Keratinocyte (primary cell): ENCODE data around the gene SCGB1A1. TPM values are rescaled to one million over a fixed set of nuclear protein-coding genes. Genes with fewer than 3 reads are reported as not detected.

Experiments
- DNase-seq: peaks from one replicate; pipeline ENCODE4 v3.0.0-alpha.2; 2011; ENCODE audit warnings: low read depth, missing footprints, low spot score
- FAIRE-seq: peaks from 2 replicates; lab custom pipeline; 2011; peaks lifted over from hg19 to GRCh38; lab: Jason Lieb, UNC
- H2AFZ ChIP-seq: 2 replicates; pipeline ENCODE4 v1.6.0; 2012; ENCODE audit warnings: low read length, control low read depth, inconsistent platforms; ENCODE audit not compliant: control insufficient read depth
- H3K27ac ChIP-seq: 2 replicates; pipeline ENCODE4 v1.5.1; 2011; ENCODE audit warnings: low read length; ENCODE audit not compliant: control insufficient read depth, insufficient read depth
- H3K27me3 ChIP-seq: 3 replicates; pipeline ENCODE4 v1.6.0; 2011; ENCODE audit warnings: low read length; ENCODE audit not compliant: control insufficient read depth, insufficient read depth; ENCODE audit errors: extremely low read depth
- H3K36me3 ChIP-seq, 2 experiments: 2 replicates in 1 of 2; 3 replicates in 1 of 2; pipeline ENCODE4 v1.5.1; 2011; ENCODE audit warnings: low read length in 2 of 2, mild to moderate bottlenecking in 1 of 2; ENCODE audit not compliant: control insufficient read depth in 2 of 2, insufficient read depth in 2 of 2; ENCODE audit errors: extremely low read depth in 1 of 2
- H3K4me1 ChIP-seq: 3 replicates; pipeline ENCODE4 v1.5.1; 2011; ENCODE audit warnings: low read length; ENCODE audit not compliant: control insufficient read depth, insufficient read depth; ENCODE audit errors: extremely low read depth
- H3K4me2 ChIP-seq: 3 replicates; pipeline ENCODE4 v1.6.0; 2011; ENCODE audit warnings: low read depth, low read length; ENCODE audit not compliant: control insufficient read depth, insufficient read depth; ENCODE audit errors: extremely low read depth
- H3K4me3 ChIP-seq, 3 experiments: fragments of 200-600 bp in 1 of 3; sonication (generic) in 1 of 3; 2 replicates in 2 of 3; 3 replicates in 1 of 3; pipeline ENCODE4 v1.5.1; 2011 to 2016; ENCODE audit warnings: low read length in 3 of 3, mild to moderate bottlenecking in 3 of 3, control low read depth in 2 of 3, inconsistent platforms in 1 of 3, low read depth in 1 of 3, mixed read lengths in 1 of 3, mixed run types in 1 of 3, moderate library complexity in 1 of 3; ENCODE audit not compliant: control insufficient read depth in 2 of 3, insufficient read depth in 2 of 3; ENCODE audit errors: extremely low read depth in 1 of 3
- H3K79me2 ChIP-seq: 2 replicates; pipeline ENCODE4 v1.6.0; 2012; ENCODE audit warnings: low read length; ENCODE audit not compliant: control insufficient read depth, insufficient read depth
- H3K9ac ChIP-seq: 3 replicates; pipeline ENCODE4 v1.6.0; 2011; ENCODE audit warnings: low read length; ENCODE audit not compliant: control insufficient read depth, insufficient read depth; ENCODE audit errors: extremely low read depth
- H3K9me1 ChIP-seq: 3 replicates; pipeline ENCODE4 v1.6.0; 2011; ENCODE audit warnings: low read length; ENCODE audit not compliant: control insufficient read depth, insufficient read depth; ENCODE audit errors: extremely low read depth
- H3K9me3 ChIP-seq: 2 replicates; pipeline ENCODE4 v1.5.1; 2012; ENCODE audit warnings: low read depth, low read length; ENCODE audit not compliant: control insufficient read depth
- H4K20me1 ChIP-seq: 3 replicates; pipeline ENCODE4 v1.6.0; 2011; ENCODE audit warnings: low read length; ENCODE audit not compliant: control insufficient read depth, insufficient read depth; ENCODE audit errors: extremely low read depth
- CTCF ChIP-seq, 3 experiments: IDR thresholded peaks in 1 of 3; conservative IDR thresholded peaks in 1 of 3; optimal IDR thresholded peaks in 1 of 3; 2 replicates in 2 of 3; 3 replicates in 1 of 3; pipeline versions ENCODE3 to v1.5.1; 2011; ENCODE audit warnings: low read length in 3 of 3, mild to moderate bottlenecking in 3 of 3, moderate library complexity in 2 of 3, control low read depth in 1 of 3, inconsistent platforms in 1 of 3; ENCODE audit not compliant: insufficient read depth in 2 of 3; ENCODE audit errors: extremely low read depth in 1 of 3
- EZH2 ChIP-seq: IDR thresholded peaks from one replicate; pipeline ENCODE4 v1.6.1; 2012; ENCODE audit warnings: inconsistent platforms, mild to moderate bottlenecking, low read length, moderate library complexity
- dilution Hi-C: fragments of 300-500 bp; cut with MboI; formaldehyde crosslinking; loops from one replicate; pipeline ENCODE4 v1.7.0; 2020; ENCODE audit warnings: low sequenced_read_pairs; ENCODE audit not compliant: extremely low pct_ligation_motif_present
- polyA plus RNA-seq, 5 experiments: library from polyadenylated mRNA; depleted of rRNA in 3 of 5; stranded (reverse) in 3 of 5; stranded (forward) in 1 of 5; unstranded in 1 of 5; fragments of >200 nt; gene quantifications; 1 replicate in 1 of 5; 2 replicates in 3 of 5; 3 replicates in 1 of 5; pipeline versions ENCODE4 v1.2.1 to v1.2.3, GENCODE V29; 2011 to 2012; ENCODE audit warnings: missing spikeins in 2 of 5, low read depth in 1 of 5, low replicate concordance in 1 of 5

Gene SCGB1A1
- polyA plus RNA-seq, 1 donor (not counting 4 experiments of a cell fraction or from before 2014, with no cell fraction given): not detected

GRCh38 chr11:62401811-62402210, 17.0 kb upstream of the SCGB1A1 start:
- H3K4me1 ChIP-seq: no peaks in the 10 kb centered on the region
- no peaks in the 10 kb centered on the region for H3K79me2 ChIP-seq
- H4K20me1 ChIP-seq: no peaks in the 10 kb centered on the region
- TF ChIP-seq CTCF (optimal IDR thresholded peaks at IDR 0.05 in 1 of 3, IDR thresholded peaks at IDR 0.05 in 1 of 3, conservative IDR thresholded peaks at IDR 0.05 in 1 of 3; ENCODE audit: extremely low read depth in 1 of 3, insufficient read depth in 2 of 3, low read length in 3 of 3): no peak
- TF ChIP-seq EZH2: no peak
- DNase-seq (no peak), FAIRE-seq (no peak)
- H3K27me3 ChIP-seq: no peaks in the 10 kb centered on the region
- no peak overlapping the region for H3K4me3 ChIP-seq
- no peak overlapping the region for H3K27ac ChIP-seq
- no peaks in the 10 kb centered on the region for H3K9me1 ChIP-seq
- dilution Hi-C loops: no loop called here
- no peaks in the 10 kb centered on the region for H3K36me3 ChIP-seq
- no peaks in the 10 kb centered on the region for H3K9me3 ChIP-seq
- no peak overlapping the region for H3K9ac ChIP-seq
- no peak overlapping the region for H2AFZ ChIP-seq
- H3K4me2 ChIP-seq: no peak overlapping the region

- H3K4me2 ChIP-seq: no peak overlapping the region
- no peaks in the 10 kb centered on the region for H3K4me1 ChIP-seq
- no peaks in the 10 kb centered on the region for H3K36me3 ChIP-seq
- TF ChIP-seq CTCF (optimal IDR thresholded peaks at IDR 0.05 in 1 of 3, IDR thresholded peaks at IDR 0.05 in 1 of 3, conservative IDR thresholded peaks at IDR 0.05 in 1 of 3; ENCODE audit: extremely low read depth in 1 of 3, insufficient read depth in 2 of 3, low read length in 3 of 3): no peak
- no peak for TF ChIP-seq EZH2
- no peaks in the 10 kb centered on the region for H3K79me2 ChIP-seq
- DNase-seq (no peak), FAIRE-seq (no peak)
- H3K9me3 ChIP-seq: no peaks in the 10 kb centered on the region
- H3K27ac ChIP-seq: no peak overlapping the region
- H3K4me3 ChIP-seq: no peak overlapping the region
- dilution Hi-C loops: no loop called here
- no peaks in the 10 kb centered on the region for H4K20me1 ChIP-seq
- no peaks in the 10 kb centered on the region for H3K27me3 ChIP-seq
- H3K9me1 ChIP-seq: no peaks in the 10 kb centered on the region
- H3K9ac ChIP-seq: no peak overlapping the region
- no peak overlapping the region for H2AFZ ChIP-seq
Observed at GRCh38 chr11:62402226-62402959, 16.4 kb upstream of the SCGB1A1 start.
